GM18505 (cell line): ENCODE measurements around the gene BEND5.
A peak's percentile ranks its signal among the peaks of the same experiment; 100 is the strongest.

Source experiments
- ATAC-seq: cut with Tn5 transposase; IDR thresholded peaks from one replicate; pipeline ENCODE4 v1.9.1; 2021; ENCODE audit not compliant: unreplicated experiment
- POLR2A ChIP-seq: IDR thresholded peaks from 4 replicates; pipeline ENCODE4 v1.6.1; 2011; ENCODE audit warnings: borderline replicate concordance; ENCODE audit not compliant: insufficient read depth, insufficient read length; ENCODE audit errors: extremely low read depth

Gene BEND5

DNA sequence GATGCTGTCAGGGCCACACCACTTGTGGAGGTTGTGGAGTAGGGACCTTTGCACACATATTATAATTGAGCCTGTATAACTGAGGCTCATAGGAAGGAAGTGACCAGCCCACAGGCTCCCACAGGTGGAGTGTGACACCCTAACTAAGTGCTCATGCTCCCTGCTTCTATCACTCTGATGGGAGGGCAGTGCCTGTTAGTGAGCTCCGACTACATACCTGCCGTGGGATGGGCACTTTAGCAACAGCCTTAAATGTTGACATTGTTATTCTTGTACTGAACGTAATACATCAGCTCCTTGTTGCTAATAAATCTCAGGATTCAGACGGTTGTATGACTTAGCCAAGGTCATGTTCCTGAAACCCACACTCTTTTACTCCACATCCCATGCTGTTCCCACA lies 58.0 kb downstream of the BEND5 start:
- ATAC-seq = no peak
- no peak for TF ChIP-seq POLR2A

DNA sequence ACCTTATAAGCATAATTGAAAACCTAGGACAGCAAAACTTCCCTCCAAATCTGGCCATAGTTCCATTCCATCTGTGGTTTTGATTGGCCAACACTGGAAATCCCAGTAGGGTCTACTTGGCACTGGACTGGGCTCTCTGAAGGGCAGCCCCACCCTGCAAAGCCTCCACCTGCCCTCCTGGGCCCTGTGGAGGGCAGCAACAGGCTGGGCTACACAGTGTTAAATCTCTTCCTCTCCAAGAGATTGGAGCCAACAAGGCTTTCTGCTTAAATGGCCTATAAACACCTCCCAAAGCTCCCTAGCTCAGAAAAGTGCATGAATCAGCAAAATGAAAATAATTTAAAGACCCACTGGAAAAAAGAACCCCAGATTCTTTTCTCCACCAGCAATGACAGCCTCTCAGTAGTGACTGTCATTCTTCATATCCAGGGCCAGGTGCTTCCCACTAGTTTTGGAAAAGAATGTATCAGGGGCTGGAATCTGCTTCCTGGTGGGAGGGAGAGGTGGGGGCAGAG lies 58.5 kb downstream of the BEND5 start:
- TF ChIP-seq POLR2A = no peak
- no peak for ATAC-seq

DNA sequence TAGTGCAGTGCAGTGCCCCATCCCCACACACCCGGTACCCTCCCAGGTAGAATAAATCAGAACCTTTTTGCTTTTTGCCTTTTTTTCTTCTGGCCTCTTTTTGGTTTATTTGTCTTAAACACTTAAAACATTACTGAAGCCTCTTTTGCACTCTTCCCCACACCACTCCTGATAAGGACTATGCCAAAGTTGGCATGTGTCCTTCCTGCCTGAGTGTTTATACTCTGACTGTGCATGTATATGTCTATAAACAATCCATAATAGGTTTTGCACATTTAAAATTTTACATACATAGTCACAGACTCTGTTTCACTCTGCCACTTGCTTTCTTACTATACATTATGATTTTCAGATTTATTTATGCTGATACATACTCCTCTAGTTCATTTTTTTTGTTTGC lies 59.6 kb downstream of the BEND5 start:
- TF ChIP-seq POLR2A = no peak
- no peak for ATAC-seq

DNA sequence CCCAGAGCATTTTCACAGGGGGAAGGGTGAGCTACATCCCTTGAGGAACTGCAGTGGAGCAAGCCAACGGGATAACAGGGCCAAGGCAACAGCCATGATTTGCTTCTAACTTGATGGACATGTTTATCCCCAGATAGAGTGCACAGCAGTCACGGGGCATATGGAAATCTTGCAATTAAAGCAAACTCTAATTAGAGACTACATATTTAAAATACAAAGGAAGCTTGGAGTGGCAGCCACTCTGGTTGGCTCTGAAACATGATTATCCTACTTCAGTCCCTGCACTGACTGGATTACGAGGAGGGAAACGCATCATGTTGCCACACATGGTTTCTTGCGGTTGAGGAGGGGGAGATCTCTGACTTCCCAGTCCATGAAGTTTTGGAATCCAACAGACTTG lies 60.8 kb downstream of the BEND5 start:
- ATAC-seq = no peak
- TF ChIP-seq POLR2A = no peak

DNA sequence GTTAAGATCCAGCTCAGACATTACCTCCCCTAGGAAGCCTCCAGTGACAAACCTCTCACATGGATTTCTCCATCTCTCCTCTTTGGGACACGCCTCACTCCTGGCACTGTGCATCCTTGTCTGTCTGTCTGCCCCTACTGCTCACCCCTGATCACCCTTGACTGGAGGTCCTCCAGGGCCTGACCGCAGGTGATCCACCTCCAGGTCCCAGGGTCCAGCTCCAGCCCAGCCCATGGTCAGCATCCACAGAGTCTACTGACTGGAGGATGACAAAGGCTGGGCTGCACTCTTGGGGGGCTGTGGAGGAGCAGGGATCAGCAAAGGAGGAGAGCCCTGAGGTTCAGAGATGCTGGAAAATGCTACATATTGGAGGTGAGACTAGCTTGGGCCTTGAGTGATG lies 65.8 kb downstream of the BEND5 start:
- TF ChIP-seq POLR2A = no peak
- no peak for ATAC-seq

DNA sequence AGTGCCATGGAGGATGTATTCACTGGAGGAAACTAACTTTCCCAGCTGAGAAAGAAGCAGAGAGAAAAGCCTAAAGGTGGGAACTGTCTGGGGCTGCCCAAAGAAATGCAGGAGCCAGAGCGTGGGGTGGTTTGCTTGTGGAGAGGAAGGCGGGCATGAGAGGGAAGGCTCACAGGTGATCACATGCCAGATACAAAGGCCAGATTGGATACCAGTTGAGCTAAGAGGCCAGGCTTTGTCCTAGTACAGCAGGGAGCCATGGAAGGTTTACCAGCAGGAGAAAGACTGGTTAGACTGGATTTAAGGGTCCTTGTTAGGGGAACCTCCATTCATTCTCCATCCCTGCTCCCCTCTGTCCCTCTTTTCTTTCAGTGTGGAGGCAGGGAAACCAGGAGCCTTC lies 66.4 kb downstream of the BEND5 start:
- no peak for TF ChIP-seq POLR2A
- ATAC-seq = no peak

DNA sequence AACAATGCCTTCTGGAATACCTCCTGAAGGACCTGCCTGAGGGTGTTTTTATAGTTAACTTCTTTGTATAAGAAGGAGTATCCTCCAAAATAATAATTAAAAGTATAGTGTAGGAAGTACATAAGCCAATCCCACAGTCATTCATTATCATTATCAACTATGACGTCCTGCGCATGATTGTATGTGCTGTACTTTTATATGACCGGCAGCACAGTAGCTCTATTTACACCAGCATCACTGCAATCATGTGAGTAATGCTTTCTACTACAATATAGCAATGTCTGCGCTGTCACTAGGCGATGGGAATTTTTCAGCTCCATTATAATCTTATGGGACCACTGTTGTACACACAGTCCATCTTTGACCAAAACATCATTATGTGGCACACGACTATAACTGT lies 72.0 kb downstream of the BEND5 start:
- no peak for TF ChIP-seq POLR2A
- ATAC-seq = no peak

DNA sequence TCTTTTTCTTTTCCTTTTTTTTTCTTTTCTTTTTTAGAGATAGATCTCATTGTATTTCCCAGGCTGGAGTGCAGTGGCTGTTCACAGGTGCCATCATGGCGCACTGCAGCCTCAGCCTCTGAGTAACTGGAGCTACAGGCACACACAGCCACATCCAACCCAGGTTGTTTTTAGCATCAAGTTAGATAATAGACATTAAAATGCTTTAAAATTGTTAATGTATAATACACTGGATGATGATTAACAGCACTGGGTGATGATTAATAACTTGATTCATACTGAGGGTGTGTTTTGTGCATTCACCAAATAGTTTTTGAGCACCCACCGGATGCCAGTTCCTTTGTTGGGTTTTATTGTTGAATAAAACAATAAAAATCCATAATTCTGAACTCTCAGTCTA lies 75.2 kb downstream of the BEND5 start:
- no peak for ATAC-seq

DNA sequence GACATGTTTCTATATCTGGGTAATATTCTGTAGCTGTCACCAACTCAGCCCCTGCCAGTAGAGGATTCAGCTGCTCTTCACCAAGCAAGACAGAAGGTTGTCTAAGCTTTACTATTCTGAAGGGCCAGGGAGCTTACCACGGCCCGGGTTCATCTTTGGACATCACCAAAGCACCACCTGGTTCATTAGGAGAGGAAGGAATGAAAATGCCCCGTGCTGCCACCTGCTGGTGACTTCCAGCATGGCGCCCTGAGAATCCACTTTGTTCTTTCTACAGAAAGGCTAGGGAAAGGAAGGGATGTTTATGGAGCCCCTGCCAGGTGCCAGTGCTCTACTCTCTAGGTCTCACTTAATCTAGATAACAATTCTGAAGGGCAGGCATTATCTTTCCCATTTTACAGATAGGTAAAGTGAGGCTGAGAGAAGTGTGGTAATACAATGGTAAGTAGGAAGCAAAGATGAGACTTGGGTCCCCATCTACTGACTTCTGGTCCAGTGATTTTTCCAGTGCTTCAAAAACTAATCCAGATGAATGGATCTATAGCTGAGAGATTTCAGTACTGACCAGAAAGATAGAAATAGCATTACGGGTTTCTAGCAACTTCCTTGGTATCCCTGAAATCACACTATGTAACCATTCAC lies 79.5 kb downstream of the BEND5 start:
- ATAC-seq = no peak
- TF ChIP-seq POLR2A = no peak

More for the DNA sequence above, 75.2 kb downstream of the BEND5 start:
- no peak for TF ChIP-seq POLR2A

DNA sequence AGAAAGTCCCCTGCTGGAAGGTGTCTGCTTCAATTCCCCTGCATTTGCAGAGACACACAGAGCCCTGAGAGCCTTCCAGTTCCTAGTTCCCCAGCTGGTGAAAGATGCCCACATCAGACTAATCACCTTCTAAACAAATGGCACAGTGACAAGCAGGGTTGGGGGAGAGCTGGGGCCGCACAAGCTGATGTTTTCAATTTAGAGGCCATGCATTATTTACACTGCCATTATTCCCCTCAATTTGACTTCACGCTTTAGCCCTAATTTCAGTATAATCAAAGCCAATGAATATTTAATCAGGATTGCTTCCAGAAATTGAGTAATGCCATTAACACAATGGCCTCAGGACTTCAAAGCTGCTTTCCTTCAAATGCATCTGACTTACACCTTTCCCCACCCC lies 81.5 kb downstream of the BEND5 start:
- TF ChIP-seq POLR2A = no peak
- no peak for ATAC-seq

DNA sequence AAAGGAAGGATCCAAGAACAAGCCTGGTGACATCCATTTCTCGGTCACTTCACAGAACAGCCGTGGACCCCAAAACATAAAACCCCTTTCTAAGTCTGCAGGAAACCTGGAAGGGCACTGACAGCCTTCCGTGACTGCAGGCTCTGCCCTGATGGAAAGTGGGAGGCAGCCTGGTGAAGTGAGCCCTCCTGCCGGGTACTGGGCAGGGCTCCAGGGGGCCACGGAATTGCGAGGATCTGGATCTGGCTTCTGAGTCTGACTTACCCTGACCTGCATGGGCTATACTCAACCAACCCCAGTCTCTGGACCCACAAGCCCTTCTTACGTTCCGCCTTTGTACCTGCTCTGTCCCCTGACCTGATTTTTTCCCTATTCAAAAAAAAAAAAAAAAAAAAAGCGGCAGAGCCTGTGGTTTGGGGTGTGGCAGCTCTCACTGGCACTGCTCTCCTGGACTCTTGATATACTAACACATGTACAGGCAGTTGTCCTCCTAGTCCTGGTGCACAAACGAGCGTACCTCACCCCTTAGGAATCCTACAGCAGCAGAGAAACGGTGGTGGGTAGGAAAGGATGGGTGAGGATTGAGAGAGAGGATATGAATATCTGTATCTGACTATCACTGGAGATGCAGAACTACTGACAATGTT lies 82.9 kb downstream of the BEND5 start:
- no peak for ATAC-seq
- no peak for TF ChIP-seq POLR2A

DNA sequence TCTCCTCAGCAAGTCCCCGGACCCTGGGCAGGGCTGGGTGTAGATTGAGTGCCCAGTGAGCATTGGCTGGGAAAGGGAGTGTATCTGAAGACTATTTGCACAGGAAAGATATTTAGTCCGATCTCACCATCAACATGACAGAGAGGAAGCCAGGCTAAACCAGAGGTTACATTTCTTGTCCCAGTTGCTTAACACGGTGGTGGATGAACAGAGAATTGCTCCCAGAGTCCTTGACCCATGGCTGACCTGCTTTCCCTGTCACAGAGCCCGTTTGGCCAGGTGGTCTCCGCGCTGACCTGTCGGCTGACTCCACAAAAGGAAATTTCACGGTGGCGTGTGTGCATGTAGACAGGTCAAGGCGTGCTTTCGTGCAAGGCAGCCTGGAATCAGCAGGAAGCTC lies 83.5 kb downstream of the BEND5 start:
- TF ChIP-seq POLR2A = no peak
- ATAC-seq = no peak

DNA sequence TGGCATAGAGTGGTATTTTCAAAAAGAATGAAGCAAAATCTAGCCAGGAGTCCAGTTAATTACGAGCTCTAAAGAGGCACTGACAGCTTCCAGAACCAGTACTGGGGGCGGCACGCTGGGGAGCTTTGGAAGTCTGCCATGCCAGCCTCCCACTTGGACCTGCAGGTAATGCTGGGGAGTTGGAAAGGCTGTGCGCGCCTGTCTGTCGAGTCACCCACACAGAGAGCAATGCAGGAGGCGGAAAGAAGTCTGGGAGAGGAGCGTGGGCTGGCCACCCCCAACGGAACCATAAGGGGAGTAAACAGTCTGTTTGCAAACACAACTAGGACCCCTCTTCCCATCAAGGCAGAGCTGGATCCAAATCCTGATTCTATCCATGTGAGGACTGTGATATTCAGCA lies 84.5 kb downstream of the BEND5 start:
- ATAC-seq = no peak
- TF ChIP-seq POLR2A = no peak

DNA sequence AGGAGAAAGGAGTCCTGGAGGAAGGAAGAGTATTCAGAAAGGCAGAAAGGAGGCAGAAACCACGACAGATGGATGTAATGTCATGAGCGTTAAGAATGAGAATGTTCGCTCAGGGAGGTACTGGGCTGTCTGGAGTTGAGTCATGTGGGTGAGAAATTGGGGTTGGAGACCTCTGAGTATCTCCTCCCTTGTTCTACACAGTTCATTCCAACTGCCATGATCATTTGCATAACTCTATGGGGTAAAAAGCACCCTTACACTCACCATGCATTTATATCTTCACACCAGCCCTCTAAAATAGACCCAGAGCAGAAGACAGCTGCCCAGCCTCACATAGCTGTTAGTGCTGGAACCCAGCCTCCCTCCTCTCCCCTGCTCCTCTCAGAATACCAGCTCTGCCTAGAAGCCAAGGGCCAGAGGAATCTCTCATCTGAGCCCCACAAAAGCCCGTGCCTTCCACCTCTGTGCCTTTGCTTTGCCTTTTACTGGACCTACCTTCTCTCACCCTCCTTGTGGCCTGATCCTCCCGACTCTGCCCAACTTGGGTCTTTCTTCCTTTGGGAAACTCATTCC lies 85.2 kb downstream of the BEND5 start:
- peak; percentile 43 for ATAC-seq

DNA sequence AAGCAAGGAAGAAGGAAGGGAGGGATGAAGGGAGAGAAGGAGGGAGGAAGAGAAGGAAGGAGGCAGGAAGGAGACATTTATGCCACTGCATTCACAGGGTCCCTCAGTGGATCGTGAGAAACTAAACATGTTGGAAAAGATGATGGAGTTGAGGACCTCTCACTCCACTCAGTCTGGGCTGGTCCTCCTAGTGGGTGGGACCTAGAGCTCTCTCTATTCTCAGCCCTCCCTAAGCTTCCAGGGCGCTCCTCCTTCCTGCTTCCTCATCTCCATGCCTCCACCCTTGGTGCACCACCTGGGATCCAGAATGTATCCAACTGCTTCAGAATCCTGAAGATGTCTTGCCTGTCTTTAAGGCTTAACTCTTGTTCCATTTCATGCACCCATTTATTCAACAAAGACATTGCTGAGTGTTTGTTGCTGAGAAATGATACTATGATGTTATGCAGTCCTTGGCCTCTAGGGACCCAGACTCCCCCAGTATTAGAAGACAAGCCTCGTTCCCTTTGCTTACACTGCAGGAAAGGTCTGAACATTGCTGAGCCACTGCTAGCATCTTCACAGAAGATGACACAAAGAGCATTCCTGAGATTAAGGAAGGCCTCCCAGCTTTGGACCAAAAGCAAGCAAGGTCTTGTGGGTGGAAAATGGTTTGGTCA lies 88.5 kb downstream of the BEND5 start:
- TF ChIP-seq POLR2A = no peak
- ATAC-seq = peak; percentile 86

More for the DNA sequence above, 85.2 kb downstream of the BEND5 start:
- no peak for TF ChIP-seq POLR2A
